ENCODE data around the gene CAMKK2. TPM values are rescaled to one million over a fixed set of nuclear protein-coding genes. Genes with fewer than 3 reads are reported as not detected.
A peak's percentile ranks its signal among the peaks of the same experiment; 100 is the strongest.

The CAMKK2 gene
- total RNA-seq, 4 donors from 2014 or later = 17.5 to 155 (median 47.7) TPM

DNA sequence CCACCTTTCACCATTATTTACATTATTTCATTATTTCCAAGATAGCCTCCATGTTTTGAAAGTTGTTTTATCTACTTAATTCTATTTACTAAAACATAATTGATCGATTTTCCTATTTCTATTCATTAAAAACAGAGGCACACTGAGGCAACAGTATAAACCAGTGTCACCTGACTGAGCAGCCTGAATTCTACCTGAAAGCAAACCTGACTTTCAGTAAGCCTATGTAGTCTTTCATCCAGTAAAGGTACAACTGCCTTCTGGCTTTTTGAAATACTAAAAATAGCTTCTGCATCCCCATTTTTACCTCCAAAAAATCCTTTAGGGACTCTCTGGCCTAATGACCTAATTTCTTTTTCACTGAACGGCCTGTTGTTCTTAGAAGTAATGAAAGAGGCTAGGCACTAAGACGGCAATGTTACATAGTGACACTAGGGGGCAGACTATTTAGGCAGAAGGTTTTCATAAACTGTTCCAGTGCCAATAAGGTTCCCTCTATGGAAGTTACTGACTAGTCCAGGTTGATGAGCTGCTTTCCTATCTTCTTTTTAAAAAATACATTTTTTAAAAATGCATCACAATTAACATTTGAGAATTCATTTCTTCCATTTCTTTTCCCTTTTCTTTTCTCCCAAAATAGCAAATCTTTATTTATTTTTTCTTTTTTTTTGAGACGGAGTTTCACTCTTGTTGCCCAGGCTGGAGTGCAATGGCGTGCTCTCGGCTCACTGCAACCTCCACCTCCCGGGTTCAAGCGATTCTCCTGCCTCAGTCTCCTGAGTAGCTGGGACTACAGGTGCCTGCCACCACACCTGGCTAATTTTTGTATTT, 38.2 kb upstream of the CAMKK2 start:
- in situ Hi-C loops (cut with MboI; ENCODE audit: low pct_ligation_motif_present in 1 of 4, low pct_unique_long_range_greater_than_20kb in 1 of 4, low sequenced_read_pairs in 3 of 4) = loop anchor here (10.0 to 25.0 kb wide), 3 partner anchors 100 to 110 kb away; no protein-coding TSS in a partner anchor
- intact Hi-C loops (cut with DNase I; ENCODE audit: low total_unique reads) = loop anchor here (1.0 kb wide), 1 partner anchor 109 kb away; no protein-coding TSS in a partner anchor

DNA sequence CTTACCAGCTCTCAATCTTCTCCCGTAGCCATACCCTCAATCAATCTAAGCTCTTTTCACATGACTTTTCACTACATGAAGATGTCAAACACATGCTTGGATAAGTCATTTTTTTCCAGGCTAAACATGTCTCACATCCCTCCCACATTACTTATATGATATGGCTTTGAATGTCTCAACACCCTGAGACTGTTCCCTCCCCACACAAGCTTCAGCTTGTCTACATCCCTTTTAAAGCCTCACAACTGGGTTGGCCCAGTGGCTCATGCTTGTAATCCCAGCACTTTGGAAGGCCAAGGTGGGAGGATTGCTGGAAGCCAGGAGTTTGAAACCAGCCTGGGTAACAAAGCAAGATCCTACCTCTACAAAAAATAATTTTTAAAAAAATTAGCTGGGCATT, 37.2 kb upstream of the CAMKK2 start:
- Histone ChIP-seq H3K4me1 (peaks cover 0 to 3% (median 1%) of the 10 kb centered on the region in 4 donors), H3K27me3 (no peaks in the 10 kb centered on the region), H3K4me3 (no peak overlapping the region), H3K36me3 (peaks cover 0 to 65% (median 28%) of the 10 kb centered on the region in 4 donors), H3K9me3 (no peaks in the 10 kb centered on the region), H3K27ac (no peak overlapping the region)
- TF ChIP-seq POLR2A (IDR thresholded peaks at IDR 0.05) (no peak), POLR2AphosphoS5 (IDR thresholded peaks at IDR 0.05) (no peak), EP300 (IDR thresholded peaks at IDR 0.05; ENCODE audit: low read depth) (no peak)
- TF ChIP-seq, protein P1, sequence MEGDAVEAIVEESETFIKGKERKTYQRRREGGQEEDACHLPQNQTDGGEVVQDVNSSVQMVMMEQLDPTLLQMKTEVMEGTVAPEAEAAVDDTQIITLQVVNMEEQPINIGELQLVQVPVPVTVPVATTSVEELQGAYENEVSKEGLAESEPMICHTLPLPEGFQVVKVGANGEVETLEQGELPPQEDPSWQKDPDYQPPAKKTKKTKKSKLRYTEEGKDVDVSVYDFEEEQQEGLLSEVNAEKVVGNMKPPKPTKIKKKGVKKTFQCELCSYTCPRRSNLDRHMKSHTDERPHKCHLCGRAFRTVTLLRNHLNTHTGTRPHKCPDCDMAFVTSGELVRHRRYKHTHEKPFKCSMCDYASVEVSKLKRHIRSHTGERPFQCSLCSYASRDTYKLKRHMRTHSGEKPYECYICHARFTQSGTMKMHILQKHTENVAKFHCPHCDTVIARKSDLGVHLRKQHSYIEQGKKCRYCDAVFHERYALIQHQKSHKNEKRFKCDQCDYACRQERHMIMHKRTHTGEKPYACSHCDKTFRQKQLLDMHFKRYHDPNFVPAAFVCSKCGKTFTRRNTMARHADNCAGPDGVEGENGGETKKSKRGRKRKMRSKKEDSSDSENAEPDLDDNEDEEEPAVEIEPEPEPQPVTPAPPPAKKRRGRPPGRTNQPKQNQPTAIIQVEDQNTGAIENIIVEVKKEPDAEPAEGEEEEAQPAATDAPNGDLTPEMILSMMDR (IDR thresholded peaks at IDR 0.05) = no peak
- intact Hi-C loops (cut with DNase I; ENCODE audit: low total_unique reads) (loop anchor here (1.0 kb wide), 1 partner anchor 110 kb away; no protein-coding TSS in a partner anchor), in situ Hi-C loops (cut with MboI; ENCODE audit: low pct_ligation_motif_present in 1 of 4, low pct_unique_long_range_greater_than_20kb in 1 of 4, low sequenced_read_pairs in 3 of 4) (loop anchor here (10.0 to 25.0 kb wide), 3 partner anchors 101 to 111 kb away; no protein-coding TSS in a partner anchor)
- no peak for DNase-seq
- 86 to 89% methylated on average over 1 of the region's 1 CpG for WGBS, 2 donors (ENCODE audit: low coverage in 1 of 2)

More for the DNA sequence above, 38.2 kb upstream of the CAMKK2 start:
- H3K9me3 ChIP-seq = no peaks in the 10 kb centered on the region
- no peaks in the 10 kb centered on the region for H3K27me3 ChIP-seq
- H3K4me3 ChIP-seq = no peak overlapping the region
- peaks cover 0 to 55% (median 27%) of the 10 kb centered on the region in 4 donors for H3K36me3 ChIP-seq
- peaks cover 0 to 3% (median 1%) of the 10 kb centered on the region in 4 donors for H3K4me1 ChIP-seq
- no peak for TF ChIP-seq EP300 (IDR thresholded peaks at IDR 0.05; ENCODE audit: low read depth)
- TF ChIP-seq, protein P1 (IDR thresholded peaks at IDR 0.05) = peak; percentile 81 to 91 (median 87)
- no peak for DNase-seq
- H3K27ac ChIP-seq = no peak overlapping the region
- 52 to 62% methylated on average over 8 of the region's 8 CpGs for WGBS, 2 donors (ENCODE audit: low coverage in 1 of 2)

DNA sequence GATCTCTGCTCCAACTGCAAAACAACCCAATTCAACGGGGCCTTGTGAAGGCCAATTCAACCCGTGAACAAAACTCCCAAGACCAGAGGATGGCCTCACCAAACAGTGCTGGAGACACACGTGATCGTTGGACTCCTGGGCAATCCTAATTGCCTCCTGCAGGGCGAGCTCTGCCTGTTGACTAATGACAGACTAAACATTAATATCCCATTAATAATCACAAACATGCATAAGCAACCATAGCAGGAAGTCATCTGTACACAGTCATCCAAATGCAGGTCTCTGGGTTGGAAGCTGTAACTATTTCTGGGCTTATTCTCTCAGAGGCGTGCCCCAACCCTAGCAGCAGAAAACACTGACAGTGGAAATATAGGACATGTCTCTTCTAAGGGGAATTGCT, 34.7 kb upstream of the CAMKK2 start:
- no peak for DNase-seq
- no peaks in the 10 kb centered on the region for H3K9me3 ChIP-seq
- H3K27me3 ChIP-seq = no peaks in the 10 kb centered on the region
- TF ChIP-seq EP300 (IDR thresholded peaks at IDR 0.05; ENCODE audit: low read depth) = no peak
- TF ChIP-seq, protein P1 (IDR thresholded peaks at IDR 0.05) = no peak
- TF ChIP-seq POLR2A (IDR thresholded peaks at IDR 0.05) = no peak
- TF ChIP-seq POLR2AphosphoS5 (IDR thresholded peaks at IDR 0.05) = no peak
- H3K36me3 ChIP-seq = peaks cover 0 to 83% (median 35%) of the 10 kb centered on the region in 4 donors
- intact Hi-C loops (cut with DNase I; ENCODE audit: low total_unique reads) = no loop called here
- peaks cover 0 to 3% (median 1%) of the 10 kb centered on the region in 4 donors for H3K4me1 ChIP-seq
- H3K27ac ChIP-seq = no peak overlapping the region
- in situ Hi-C loops (cut with MboI; ENCODE audit: low pct_ligation_motif_present in 1 of 4, low pct_unique_long_range_greater_than_20kb in 1 of 4, low sequenced_read_pairs in 3 of 4) = loop anchor here (10.0 to 25.0 kb wide), 3 partner anchors 104 to 114 kb away; no protein-coding TSS in a partner anchor
- H3K4me3 ChIP-seq = no peak overlapping the region
- WGBS, 2 donors (ENCODE audit: low coverage in 1 of 2) = 79 to 87% methylated on average over 6 of the region's 6 CpGs

DNA sequence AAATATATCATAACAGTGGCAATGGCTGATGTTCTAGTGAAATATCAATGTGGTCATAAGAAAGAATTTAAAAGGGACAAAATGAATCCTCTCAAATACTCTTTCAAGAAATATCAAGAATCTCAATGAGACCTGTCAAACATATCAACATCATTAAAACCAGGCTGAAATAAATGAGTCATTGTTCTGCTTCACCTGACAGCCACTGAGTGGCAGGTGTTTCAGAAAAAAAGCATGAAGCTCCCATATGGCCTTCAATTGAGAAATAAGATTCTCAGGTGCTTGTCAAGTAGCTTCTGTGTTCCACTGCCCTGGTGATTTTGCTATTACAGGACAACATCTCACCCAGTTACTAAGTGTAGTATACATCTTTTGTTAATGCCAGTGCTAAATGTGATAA, 34.2 kb upstream of the CAMKK2 start:
- Histone ChIP-seq H3K4me3 (no peak overlapping the region), H3K4me1 (peaks cover 0 to 3% (median 1%) of the 10 kb centered on the region in 4 donors), H3K27ac (no peak overlapping the region), H3K27me3 (no peaks in the 10 kb centered on the region), H3K36me3 (peaks cover 0 to 78% (median 37%) of the 10 kb centered on the region in 4 donors), H3K9me3 (no peaks in the 10 kb centered on the region)
- DNase-seq = no peak
- no peak for TF ChIP-seq POLR2AphosphoS5 (IDR thresholded peaks at IDR 0.05)
- no peak for TF ChIP-seq POLR2A (IDR thresholded peaks at IDR 0.05)
- TF ChIP-seq, protein P1 (IDR thresholded peaks at IDR 0.05) = no peak
- TF ChIP-seq EP300 (IDR thresholded peaks at IDR 0.05; ENCODE audit: low read depth) = no peak
- in situ Hi-C loops (cut with MboI; ENCODE audit: low pct_ligation_motif_present in 1 of 4, low pct_unique_long_range_greater_than_20kb in 1 of 4, low sequenced_read_pairs in 3 of 4) = loop anchor here (10.0 to 25.0 kb wide), 3 partner anchors 104 to 114 kb away; no protein-coding TSS in a partner anchor
- intact Hi-C loops (cut with DNase I; ENCODE audit: low total_unique reads) = no loop called here

Data from transverse colon (tissue), 4 donors.